OCI-LY1 (cell line): ENCODE data around the gene ANO6.

Experiments used
- H2AFZ ChIP-seq: fragments of 200-600 bp; sonication (generic), shearing (Covaris generic); 2 replicates; pipeline ENCODE4 v1.6.0; 2014; ENCODE audit warnings: antibody characterized with exemption, mild to moderate bottlenecking, low read length
- H3F3A ChIP-seq: fragments of 200-600 bp; sonication (generic), shearing (Covaris generic); 2 replicates; pipeline ENCODE4 v1.6.0; 2014; ENCODE audit warnings: mild to moderate bottlenecking, antibody characterized with exemption, low read length, moderate library complexity; ENCODE audit not compliant: insufficient read depth
- H3K27ac ChIP-seq: fragments of 200-600 bp; sonication (generic); 2 replicates; pipeline ENCODE4 v1.5.1; 2014; ENCODE audit warnings: low read length, mixed run types, mild to moderate bottlenecking, low read depth; ENCODE audit not compliant: poor library complexity, severe bottlenecking
- H3K27me3 ChIP-seq: fragments of 200-600 bp; sonication (generic); 2 replicates; pipeline ENCODE4 v1.6.0; 2014; ENCODE audit warnings: antibody characterized with exemption, mild to moderate bottlenecking, low read length, moderate library complexity; ENCODE audit not compliant: insufficient read depth
- H3K36me3 ChIP-seq: fragments of 200-600 bp; sonication (generic); 2 replicates; pipeline ENCODE4 v1.6.1; 2014; ENCODE audit warnings: mild to moderate bottlenecking, antibody characterized with exemption, low read length, moderate library complexity, mixed read lengths; ENCODE audit not compliant: insufficient read depth
- H3K4me1 ChIP-seq: fragments of 200-600 bp; sonication (generic); 2 replicates; pipeline ENCODE4 v1.5.1; 2014; ENCODE audit warnings: mild to moderate bottlenecking, low read length, moderate library complexity; ENCODE audit not compliant: insufficient read depth, severe bottlenecking
- H3K4me2 ChIP-seq: fragments of 200-600 bp; sonication (generic), shearing (Covaris generic); 2 replicates; pipeline ENCODE4 v1.6.1; 2014; ENCODE audit warnings: low read length
- H3K4me3 ChIP-seq: fragments of 200-600 bp; sonication (generic); 2 replicates; pipeline ENCODE4 v1.5.1; 2014; ENCODE audit warnings: low read length, low read depth, mild to moderate bottlenecking, mixed read lengths; ENCODE audit not compliant: poor library complexity, severe bottlenecking
- H3K79me2 ChIP-seq: fragments of 200-600 bp; shearing (Covaris generic); 2 replicates; pipeline ENCODE4 v1.6.1; 2016; ENCODE audit warnings: mixed run types, low read length, mixed read lengths; ENCODE audit not compliant: insufficient read depth
- H3K9ac ChIP-seq: fragments of 200-600 bp; sonication (generic), shearing (Covaris generic); 2 replicates; pipeline ENCODE4 v1.6.1; 2014; ENCODE audit warnings: mild to moderate bottlenecking, low read length, mixed read lengths
- H3K9me2 ChIP-seq: fragments of 200-600 bp; sonication (generic), shearing (Covaris generic); 2 replicates; pipeline ENCODE4 v1.6.1; 2014; ENCODE audit warnings: low read depth, mild to moderate bottlenecking, low read length, mixed read lengths
- H3K9me3 ChIP-seq: fragments of 200-600 bp; shearing (Covaris generic); 2 replicates; pipeline ENCODE4 v1.6.1; 2014; ENCODE audit warnings: low read length, mixed read lengths
- H4K20me1 ChIP-seq: fragments of 200-600 bp; sonication (generic), shearing (Covaris generic); 2 replicates; pipeline ENCODE4 v1.6.0; 2016; ENCODE audit warnings: mild to moderate bottlenecking, low read length; ENCODE audit not compliant: insufficient read depth
- CTCF ChIP-seq: fragments of 200-600 bp; sonication (generic), shearing (Covaris generic); IDR thresholded peaks from 2 replicates; pipeline ENCODE4 v1.5.1; 2017; ENCODE audit warnings: mild to moderate bottlenecking, antibody characterized with exemption, low read length, moderate library complexity, mixed read lengths
- EZH2 ChIP-seq: fragments of 200-600 bp; sonication (generic), shearing (Covaris generic); IDR thresholded peaks from 2 replicates; pipeline ENCODE4 v1.8.0; 2017; ENCODE audit warnings: borderline replicate concordance, mixed run types, mild to moderate bottlenecking, antibody characterized with exemption, low read length, moderate library complexity, mixed read lengths

The ANO6 gene

GRCh38 chr12:45231515-45232145 is 15.7 kb downstream of the ANO6 start:
- no peak for TF ChIP-seq CTCF
- TF ChIP-seq EZH2: no peak
- no peaks in the 10 kb centered on the region for H3K27me3 ChIP-seq
- H3K36me3 ChIP-seq: no peaks in the 10 kb centered on the region
- H3K27ac ChIP-seq: no peak overlapping the region
- no peak overlapping the region for H3K4me2 ChIP-seq
- no peaks in the 10 kb centered on the region for H4K20me1 ChIP-seq
- no peaks in the 10 kb centered on the region for H3K4me1 ChIP-seq
- no peak overlapping the region for H3K4me3 ChIP-seq
- H2AFZ ChIP-seq: no peak overlapping the region
- H3K9me3 ChIP-seq: no peaks in the 10 kb centered on the region
- H3K79me2 ChIP-seq: no peaks in the 10 kb centered on the region
- no peaks in the 10 kb centered on the region for H3K9me2 ChIP-seq
- no peaks in the 10 kb centered on the region for H3F3A ChIP-seq
- no peak overlapping the region for H3K9ac ChIP-seq

GRCh38 chr12:45232146-45232755 is 16.4 kb downstream of the ANO6 start:
- Histone ChIP-seq H3K36me3 (no peaks in the 10 kb centered on the region), H3F3A (no peaks in the 10 kb centered on the region), H3K27ac (no peak overlapping the region), H3K9me3 (no peaks in the 10 kb centered on the region), H3K4me1 (no peaks in the 10 kb centered on the region), H3K4me2 (no peak overlapping the region), H2AFZ (no peak overlapping the region), H3K27me3 (no peaks in the 10 kb centered on the region), H4K20me1 (no peaks in the 10 kb centered on the region), H3K4me3 (no peak overlapping the region), H3K9me2 (no peaks in the 10 kb centered on the region), H3K79me2 (no peaks in the 10 kb centered on the region), H3K9ac (no peak overlapping the region)
- TF ChIP-seq EZH2 (no peak), CTCF (no peak)

- Histone ChIP-seq H3K4me1 (no peaks in the 10 kb centered on the region), H3K79me2 (no peaks in the 10 kb centered on the region), H3K9ac (no peak overlapping the region), H3K27ac (no peak overlapping the region), H3K4me2 (no peak overlapping the region), H3K9me3 (no peaks in the 10 kb centered on the region), H2AFZ (no peak overlapping the region), H3F3A (no peaks in the 10 kb centered on the region), H3K36me3 (no peaks in the 10 kb centered on the region), H3K27me3 (no peaks in the 10 kb centered on the region), H4K20me1 (no peaks in the 10 kb centered on the region), H3K9me2 (no peaks in the 10 kb centered on the region), H3K4me3 (no peak overlapping the region)
- TF ChIP-seq CTCF (no peak), EZH2 (no peak)
Observed at GRCh38 chr12:45232756-45233372, 17.0 kb downstream of the ANO6 start.
